NCI-H460 (cell line): ENCODE results near the gene TSPAN11. TPM values are rescaled to one million over a fixed set of nuclear protein-coding genes. Genes with fewer than 3 reads are reported as not detected.

ENCODE experiments used
- DNase-seq: peaks from one replicate; pipeline ENCODE4 v3.0.0-alpha.2; 2016; ENCODE audit warnings: low read depth; ENCODE audit errors: extremely low read depth
- total RNA-seq: library from RNA; depleted of rRNA; stranded (reverse); fragments of >200 nt; shearing (Covaris generic); gene quantifications from 2 replicates; pipeline ENCODE4 v1.2.3, GENCODE V29; 2014

The TSPAN11 gene
- total RNA-seq, 1 experiment from 2014 or later = not detected

DNA sequence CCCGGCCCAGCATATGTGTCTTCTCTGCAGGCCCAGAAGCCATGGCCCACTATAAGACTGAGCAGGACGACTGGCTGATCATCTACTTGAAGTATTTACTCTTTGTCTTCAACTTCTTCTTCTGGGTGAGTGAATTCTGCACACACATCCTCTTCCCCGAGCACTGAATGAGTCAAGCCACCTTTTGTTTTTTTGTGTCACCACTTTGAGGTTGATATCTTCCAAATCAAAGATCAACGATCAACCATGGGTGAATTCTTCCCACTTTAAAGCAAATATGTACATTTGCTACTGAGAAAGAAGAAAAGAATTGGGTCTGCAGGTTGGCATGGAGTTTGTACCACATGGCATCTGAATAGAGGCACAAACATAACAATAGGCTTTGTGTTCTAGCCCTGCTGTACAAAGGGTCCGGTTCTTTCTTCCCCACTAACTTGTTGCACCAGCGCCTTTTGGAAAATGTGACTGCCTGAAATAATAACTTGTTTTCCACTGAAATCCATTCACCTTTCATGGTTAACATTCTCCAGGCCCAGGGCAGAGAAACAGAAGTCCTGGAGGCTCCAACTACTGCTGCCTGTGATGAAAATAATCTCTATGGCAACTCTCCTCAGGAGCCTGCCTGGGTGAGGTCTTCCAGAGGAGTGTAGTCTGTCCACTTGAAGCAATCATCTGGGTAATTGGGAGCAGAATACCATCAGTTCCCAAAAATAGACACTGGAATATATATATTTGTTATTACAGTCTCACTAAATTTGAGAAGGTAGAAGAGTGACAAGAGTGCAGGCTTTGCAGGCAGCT lies 27.6 kb downstream of the TSPAN11 start:
- DNase-seq = no peak

DNA sequence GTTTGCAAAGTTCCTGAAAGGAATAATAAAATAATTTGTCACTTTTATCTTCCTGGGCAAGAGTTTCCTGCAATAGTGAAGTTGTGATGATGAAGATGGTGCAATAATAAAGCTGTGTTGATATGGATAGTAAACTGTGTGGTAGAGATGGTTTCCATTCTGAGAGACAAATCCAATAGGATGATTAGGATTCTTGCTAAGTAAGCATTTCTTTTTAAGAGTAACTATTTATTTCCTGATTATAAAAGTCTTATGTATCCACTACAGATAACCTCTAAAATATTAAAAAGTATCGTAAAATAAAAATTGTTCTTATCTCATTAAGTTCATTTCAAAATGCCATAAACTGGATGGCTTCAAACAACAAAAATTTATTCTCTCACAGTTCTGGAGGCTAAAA lies 28.7 kb downstream of the TSPAN11 start:
- DNase-seq = no peak

GRCh38 chr12:30959110-30959710 lies 32.7 kb downstream of the TSPAN11 start:
- no peak for DNase-seq

GRCh38 chr12:30959778-30960177 lies 33.2 kb downstream of the TSPAN11 start:
- no peak for DNase-seq

DNA sequence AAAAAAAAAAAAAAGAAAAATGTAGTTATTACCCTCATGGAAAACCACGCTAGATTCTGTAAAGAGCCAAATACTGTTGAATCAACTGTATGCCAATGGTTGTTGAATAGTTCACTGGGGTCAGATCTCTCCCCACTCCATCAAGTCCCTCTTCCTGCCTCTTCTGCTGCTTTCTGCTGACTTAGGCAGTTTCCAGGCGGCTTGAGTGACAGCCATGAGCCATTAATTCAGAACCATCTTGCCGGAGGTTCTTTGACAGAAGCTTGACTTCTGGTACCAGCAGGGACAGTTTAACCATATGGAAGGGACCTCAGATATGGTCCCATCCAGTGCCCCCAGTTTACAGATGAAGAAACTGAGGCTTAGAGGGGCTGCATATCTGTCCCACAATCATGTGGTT lies 34.5 kb downstream of the TSPAN11 start:
- DNase-seq = no peak

DNA sequence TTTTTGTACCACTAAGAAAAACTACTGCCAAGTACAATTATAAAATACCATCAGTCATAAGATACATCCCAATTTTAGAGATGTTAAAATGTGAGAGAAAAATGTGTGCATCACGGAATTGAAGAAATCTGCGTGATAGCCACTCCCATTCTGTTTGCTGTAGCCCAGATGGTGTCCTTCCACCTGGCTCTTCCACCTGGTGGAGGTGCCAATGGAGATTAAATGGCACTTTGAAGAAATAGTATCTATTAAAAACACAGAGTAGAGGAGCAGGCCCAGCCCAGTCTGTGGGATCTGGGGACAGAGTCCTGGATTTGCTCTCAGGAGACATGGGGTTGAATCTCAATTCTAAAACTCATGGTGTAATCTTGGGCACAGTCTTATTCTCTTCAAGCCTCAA lies 35.5 kb downstream of the TSPAN11 start:
- no peak for DNase-seq

DNA sequence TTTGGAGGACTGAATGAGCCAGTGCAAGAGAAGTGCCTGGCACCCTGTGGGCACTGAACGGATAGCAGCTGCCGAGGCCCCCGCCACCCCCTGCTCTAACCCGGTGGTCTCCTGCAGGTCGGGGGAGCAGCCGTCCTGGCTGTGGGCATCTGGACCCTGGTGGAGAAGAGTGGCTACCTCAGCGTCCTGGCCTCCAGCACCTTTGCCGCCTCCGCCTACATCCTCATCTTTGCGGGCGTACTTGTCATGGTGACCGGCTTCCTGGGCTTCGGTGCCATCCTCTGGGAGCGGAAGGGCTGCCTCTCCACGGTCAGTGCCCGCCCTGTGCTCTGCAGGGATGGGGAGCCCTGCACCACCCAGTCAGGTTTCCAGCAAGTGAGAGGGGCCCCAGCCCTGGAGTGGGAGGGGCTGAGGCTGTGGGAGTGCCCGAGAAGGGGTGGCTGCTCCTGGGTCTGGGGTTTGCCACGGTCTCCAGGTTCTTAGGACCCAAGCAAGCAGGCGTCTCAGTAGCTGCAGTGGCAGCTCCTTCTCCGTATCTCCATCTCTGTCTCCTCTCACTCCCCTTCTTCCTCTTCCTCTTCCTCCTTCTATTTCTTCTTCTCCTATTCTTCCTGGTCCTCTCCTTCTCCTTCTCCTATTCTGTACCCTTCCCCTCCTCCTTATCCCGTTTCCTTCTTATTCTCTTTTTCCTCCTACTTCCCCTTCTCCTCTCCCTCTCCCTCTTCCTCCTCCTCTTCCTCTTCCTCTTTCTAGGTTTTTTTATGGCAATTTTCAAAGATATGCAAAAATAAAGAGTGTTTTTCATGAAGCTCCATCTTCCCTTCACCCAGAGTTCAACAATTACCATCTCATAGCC lies 37.4 kb downstream of the TSPAN11 start:
- DNase-seq = no peak

GRCh38 chr12:30964896-30965612 lies 38.5 kb downstream of the TSPAN11 start:
- no peak for DNase-seq

- DNase-seq = no peak
These were observed 39.1 kb downstream of the TSPAN11 start for GRCh38 chr12:30965613-30965985.

DNA sequence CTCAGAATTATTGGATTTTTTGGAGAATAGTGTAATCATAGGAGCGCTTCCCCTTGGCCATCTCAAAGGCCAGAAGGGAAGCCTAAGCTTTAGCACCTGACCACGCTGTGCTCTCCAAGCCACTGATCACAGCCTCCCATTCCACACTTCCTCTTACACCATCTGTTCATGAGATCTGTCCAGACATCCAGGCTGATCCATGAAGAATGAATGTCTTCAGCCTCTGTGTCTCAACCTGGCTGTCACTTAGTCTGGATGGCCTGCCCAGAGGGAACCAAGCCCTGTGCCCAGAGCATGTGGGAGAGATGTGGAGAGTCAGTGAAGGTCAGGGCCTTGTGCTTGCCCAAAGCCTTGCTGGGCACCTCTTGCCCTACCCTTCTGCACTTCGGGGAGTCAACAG lies 40.5 kb downstream of the TSPAN11 start:
- no peak for DNase-seq

DNA sequence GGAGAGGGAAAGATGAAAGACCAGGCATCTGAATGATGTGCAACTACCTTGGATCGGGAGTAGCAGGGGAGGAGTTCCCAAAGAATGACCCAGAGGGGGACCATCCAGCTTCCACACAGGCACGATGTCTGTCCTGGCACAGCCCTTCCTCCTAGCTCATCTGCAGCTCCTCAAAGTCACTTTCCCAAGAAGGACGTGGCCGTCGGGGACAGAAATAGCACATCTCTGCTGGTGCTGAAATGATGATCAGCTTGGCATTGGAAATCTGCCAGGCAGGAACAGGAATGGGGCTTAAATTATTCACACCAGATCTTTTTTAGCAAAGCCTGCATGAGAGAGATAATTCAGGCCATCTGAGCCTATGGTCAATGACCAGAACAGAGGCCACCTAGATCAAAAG lies 41.7 kb downstream of the TSPAN11 start:
- no peak for DNase-seq

DNA sequence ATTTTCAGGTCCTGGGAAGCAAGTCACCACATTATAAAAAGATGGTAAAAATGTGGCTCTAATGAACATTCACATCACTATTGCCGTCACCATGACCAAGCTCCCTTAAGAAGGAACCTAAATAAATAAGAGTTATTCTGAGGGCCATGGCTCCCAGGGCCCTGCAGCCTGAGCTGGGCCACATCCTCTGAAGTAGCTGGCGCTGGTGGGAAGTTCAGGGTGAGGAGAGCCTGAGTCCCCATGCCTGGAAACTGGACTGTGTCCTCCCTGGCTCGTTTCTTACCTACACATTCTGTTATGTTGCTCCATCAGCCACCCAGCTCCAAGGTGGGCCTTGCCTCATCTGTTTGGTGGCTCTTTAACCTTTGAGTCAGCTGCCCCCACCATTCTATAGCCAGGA lies 42.5 kb downstream of the TSPAN11 start:
- DNase-seq = no peak

DNA sequence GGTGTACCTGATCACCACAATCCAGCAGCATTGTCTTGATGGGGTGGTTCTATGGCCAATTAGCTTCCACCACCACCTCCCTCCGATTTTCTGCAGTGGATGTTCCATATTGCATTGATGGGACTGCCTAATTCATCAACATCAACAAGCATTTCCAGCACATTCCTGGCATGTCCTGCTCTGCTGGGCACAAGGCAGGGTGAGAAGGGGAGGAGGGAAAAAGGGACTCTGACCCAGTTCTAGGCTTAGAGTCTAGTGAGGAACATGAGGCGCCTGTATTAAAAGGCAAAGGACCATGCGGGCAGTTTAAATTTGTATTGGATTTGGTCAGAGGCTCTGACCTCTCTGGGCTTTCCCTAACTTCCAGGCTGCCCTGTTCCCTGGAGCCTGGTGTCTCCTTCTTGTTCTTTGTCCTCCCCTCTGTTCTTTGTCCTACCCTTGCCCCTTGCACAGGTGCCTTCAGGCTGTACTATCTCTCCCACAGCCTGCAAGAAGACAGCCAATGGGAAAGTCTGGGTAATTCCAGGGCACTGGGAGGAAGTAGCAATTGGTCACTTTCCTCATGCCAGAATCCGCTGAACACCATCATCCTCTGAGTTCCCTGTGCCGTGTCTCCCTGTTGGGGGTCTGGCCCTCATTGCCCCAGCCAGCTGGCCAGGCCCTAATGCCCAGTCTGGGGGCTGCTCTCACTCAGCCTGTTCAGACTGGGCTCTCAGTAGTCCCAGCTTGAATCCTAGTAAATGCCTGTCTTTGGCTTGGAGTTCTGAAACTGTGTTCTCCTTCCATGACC lies 43.3 kb downstream of the TSPAN11 start:
- no peak for DNase-seq

GRCh38 chr12:30970559-30971197 lies 44.1 kb downstream of the TSPAN11 start:
- DNase-seq = no peak

- no peak for DNase-seq
These were observed 45.5 kb downstream of the TSPAN11 start for GRCh38 chr12:30972035-30972434.

DNA sequence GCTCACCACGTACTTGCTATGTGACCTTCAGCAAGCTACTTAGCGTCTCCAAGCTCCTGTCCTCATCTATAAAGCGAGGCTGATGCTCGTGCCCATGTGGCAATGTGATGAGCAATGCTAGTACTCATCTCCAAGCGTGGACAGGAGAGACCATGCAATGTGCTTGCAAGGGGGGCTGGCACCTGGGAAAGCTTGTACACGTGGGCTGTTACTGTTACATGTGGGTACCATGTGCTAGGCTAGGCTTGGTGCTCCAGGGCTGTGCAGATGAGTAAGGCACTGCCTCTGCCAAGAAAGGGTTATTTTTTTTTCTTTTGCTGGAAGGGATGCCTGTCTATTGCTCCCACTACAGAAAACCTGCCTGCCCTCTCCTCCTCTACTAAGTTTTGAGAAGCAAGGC lies 46.6 kb downstream of the TSPAN11 start:
- DNase-seq = no peak

DNA sequence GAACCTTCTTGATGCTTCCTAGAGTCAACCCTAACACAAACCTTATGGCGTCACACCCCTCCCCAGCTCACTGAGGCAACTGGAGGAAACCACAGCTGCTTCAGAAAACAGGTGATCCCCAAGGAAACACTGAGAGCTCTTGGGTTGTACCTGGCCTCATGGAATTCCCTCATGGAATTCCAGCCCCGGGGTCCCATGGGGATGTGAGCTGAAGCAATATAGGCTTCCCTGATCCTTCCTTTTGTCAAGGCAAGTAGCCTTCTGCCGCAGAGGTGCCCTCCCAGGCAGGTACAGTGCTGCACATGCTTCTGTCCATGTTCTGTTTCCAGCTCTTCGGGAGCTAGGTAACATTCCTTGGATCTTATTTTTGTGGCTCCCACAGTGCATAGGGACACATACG lies 47.3 kb downstream of the TSPAN11 start:
- DNase-seq = no peak

GRCh38 chr12:30974746-30975500 lies 48.4 kb downstream of the TSPAN11 start:
- DNase-seq = no peak

DNA sequence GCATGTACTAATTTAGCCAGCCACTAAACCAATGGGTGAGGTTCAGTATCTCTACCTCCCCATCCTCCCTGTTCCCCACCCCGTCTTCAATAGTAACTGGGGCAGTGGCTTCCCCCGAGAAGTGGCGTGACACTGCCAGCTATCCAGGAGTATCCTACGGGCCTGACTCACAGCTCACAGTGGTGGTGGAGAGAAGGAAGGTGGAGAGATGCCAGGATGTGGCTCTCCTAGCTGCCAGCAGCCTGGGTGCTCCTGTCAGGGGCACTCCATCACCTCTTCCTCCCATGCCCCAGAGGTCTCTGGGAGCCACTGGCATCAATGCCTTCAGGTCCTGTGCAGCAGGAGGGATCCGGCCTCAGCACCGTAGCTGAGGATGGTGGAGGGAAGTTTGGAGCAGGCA lies 49.0 kb downstream of the TSPAN11 start:
- no peak for DNase-seq
